H1 (cell line): ENCODE measurements around the gene SUSD1. TPM values are rescaled to one million over a fixed set of nuclear protein-coding genes. Genes with fewer than 3 reads are reported as not detected.

Experiments used
- CTCF ChIA-PET: fragments of 300-600 bp; sonication (Branson Sonifier 250); formaldehyde crosslinking; loops from one replicate; lab custom pipeline; 2021; ENCODE audit not compliant: partially characterized antibody; lab: Charles Lee
- POLR2A ChIA-PET: fragments of 300-600 bp; sonication (Branson Sonifier 250); formaldehyde crosslinking; loops from one replicate; lab custom pipeline; 2021; ENCODE audit warnings: inconsistent platforms; ENCODE audit not compliant: partially characterized antibody; lab: Charles Lee
- DNase-seq, 2 experiments: peaks; one replicate each; pipeline versions ENCODE4 v3.0.0 to v3.0.0-alpha.2; 2010 to 2022; ENCODE audit warnings: low spot score in 2 of 2, low read depth in 1 of 2, mixed read lengths in 1 of 2
- FAIRE-seq: peaks from 2 replicates; lab custom pipeline; 2011; peaks lifted over from hg19 to GRCh38; lab: Jason Lieb, UNC
- H2AFZ ChIP-seq: 2 replicates; pipeline ENCODE4 v1.8.1; 2012; ENCODE audit warnings: low read length, inconsistent platforms
- H2AK5ac ChIP-seq: 2 replicates; pipeline ENCODE4 v1.6.1; 2013; ENCODE audit warnings: low read depth, low read length
- H2BK120ac ChIP-seq: replicated peaks from 2 replicates; pipeline ENCODE3; 2013; ENCODE audit warnings: low read depth, low read length, inconsistent platforms
- H2BK12ac ChIP-seq: 2 replicates; pipeline ENCODE4 v1.6.1; 2013; ENCODE audit warnings: low read depth, low read length
- H2BK15ac ChIP-seq: 2 replicates; pipeline ENCODE4 v1.6.1; 2013; ENCODE audit warnings: low read length
- H2BK20ac ChIP-seq: 2 replicates; pipeline ENCODE4 v1.6.1; 2013; ENCODE audit warnings: low read length
- H2BK5ac ChIP-seq: 2 replicates; pipeline ENCODE4 v1.6.1; 2013; ENCODE audit warnings: low read depth, low read length
- H3K14ac ChIP-seq: 2 replicates; pipeline ENCODE4 v1.6.1; 2013; ENCODE audit warnings: inconsistent platforms; ENCODE audit not compliant: insufficient read length
- H3K18ac ChIP-seq: 2 replicates; pipeline ENCODE4 v1.6.1; 2013; ENCODE audit warnings: low read length; ENCODE audit errors: extremely low read depth
- H3K23ac ChIP-seq: 2 replicates; pipeline ENCODE4 v1.6.1; 2013; ENCODE audit warnings: inconsistent platforms; ENCODE audit not compliant: insufficient read length
- H3K23me2 ChIP-seq: 2 replicates; pipeline ENCODE4 v1.6.1; 2013; ENCODE audit warnings: low read depth, low read length
- H3K27ac ChIP-seq: 2 replicates; pipeline ENCODE4 v1.6.1; 2011; ENCODE audit warnings: low read depth, low read length, inconsistent platforms
- H3K27me3 ChIP-seq, 4 experiments: replicated peaks in 1 of 4; 1 replicate in 1 of 4; 2 replicates in 3 of 4; pipeline versions ENCODE4 v1.6.1 to v1.8.1; 2011 to 2013; ENCODE audit warnings: low read length in 3 of 4, mild to moderate bottlenecking in 3 of 4, inconsistent platforms in 2 of 4, mixed read lengths in 2 of 4, moderate library complexity in 1 of 4; ENCODE audit not compliant: control insufficient read depth in 3 of 4, insufficient read depth in 3 of 4; ENCODE audit errors: extremely low read depth in 1 of 4
- H3K36me3 ChIP-seq, 4 experiments: 2 replicates each; pipeline versions ENCODE4 v1.6.1 to v1.8.1; 2011 to 2013; ENCODE audit warnings: mild to moderate bottlenecking in 4 of 4, low read length in 3 of 4, moderate library complexity in 2 of 4, control low read depth in 1 of 4, inconsistent platforms in 1 of 4; ENCODE audit not compliant: insufficient read depth in 4 of 4, control insufficient read depth in 2 of 4
- H3K4ac ChIP-seq: replicated peaks from 2 replicates; pipeline ENCODE3; 2013; ENCODE audit warnings: low read length, low read depth, mixed read lengths, inconsistent platforms; ENCODE audit not compliant: insufficient read length
- H3K4me1 ChIP-seq, 4 experiments: replicated peaks in 1 of 4; 1 replicate in 1 of 4; 2 replicates in 3 of 4; pipeline versions ENCODE4 v1.6.1 to v1.8.1; 2011 to 2013; ENCODE audit warnings: low read length in 3 of 4, inconsistent platforms in 2 of 4, mixed read lengths in 1 of 4; ENCODE audit not compliant: insufficient read depth in 4 of 4, control insufficient read depth in 3 of 4
- H3K4me2 ChIP-seq, 2 experiments: 2 replicates each; pipeline versions ENCODE4 v1.6.1 to v1.8.1; 2011 to 2013; ENCODE audit warnings: low read depth in 2 of 2, low read length in 2 of 2, control low read depth in 1 of 2, inconsistent platforms in 1 of 2, mild to moderate bottlenecking in 1 of 2; ENCODE audit not compliant: insufficient read depth in 1 of 2
- H3K4me3 ChIP-seq, 4 experiments: fragments of 200-600, 300-600 bp in 1 of 4; sonication (generic), shearing (Covaris generic), sonication (Bioruptor Twin) in 1 of 4; 2 replicates each; pipeline versions ENCODE4 v1.5.1 to v1.8.1; 2011 to 2016; ENCODE audit warnings: low read length in 4 of 4, low read depth in 3 of 4, control low read depth in 2 of 4, inconsistent platforms in 2 of 4, mild to moderate bottlenecking in 2 of 4, mixed read lengths in 1 of 4, moderate library complexity in 1 of 4; ENCODE audit not compliant: insufficient read depth in 2 of 4; ENCODE audit errors: extremely low read depth in 1 of 4
- H3K56ac ChIP-seq: replicated peaks from 2 replicates; pipeline ENCODE3; 2013; ENCODE audit warnings: low read depth, mild to moderate bottlenecking, mixed read lengths, low read length, inconsistent platforms; ENCODE audit not compliant: insufficient read length
- H3K79me1 ChIP-seq: 2 replicates; pipeline ENCODE4 v1.6.1; 2013; ENCODE audit warnings: low read depth, low read length, control low read depth
- H3K79me2 ChIP-seq, 2 experiments: 2 replicates each; pipeline versions ENCODE4 v1.6.1 to v1.8.1; 2012 to 2013; ENCODE audit warnings: low read length in 2 of 2, mild to moderate bottlenecking in 2 of 2, inconsistent platforms in 1 of 2; ENCODE audit not compliant: insufficient read depth in 2 of 2, control insufficient read depth in 1 of 2
- H3K9ac ChIP-seq, 4 experiments: replicated peaks in 1 of 4; 1 replicate in 1 of 4; 2 replicates in 3 of 4; pipeline versions ENCODE4 v1.6.1 to v1.8.1; 2011 to 2013; ENCODE audit warnings: low read depth in 3 of 4, low read length in 3 of 4, control low read depth in 2 of 4, mild to moderate bottlenecking in 2 of 4, moderate library complexity in 2 of 4, inconsistent platforms in 1 of 4; ENCODE audit errors: extremely low read depth in 1 of 4
- H3K9me3 ChIP-seq, 2 experiments: 2 replicates each; pipeline versions ENCODE4 v1.6.1 to v1.8.1; 2012 to 2013; ENCODE audit warnings: mild to moderate bottlenecking in 2 of 2, moderate library complexity in 2 of 2, control low read depth in 1 of 2, inconsistent platforms in 1 of 2, low read depth in 1 of 2, low read length in 1 of 2, mixed read lengths in 1 of 2; ENCODE audit not compliant: insufficient read depth in 2 of 2
- H4K20me1 ChIP-seq, 2 experiments: replicated peaks in 1 of 2; 2 replicates each; pipeline versions ENCODE3 to v1.8.1; 2011 to 2013; ENCODE audit warnings: inconsistent platforms in 2 of 2, low read length in 2 of 2, mild to moderate bottlenecking in 1 of 2; ENCODE audit not compliant: insufficient read depth in 2 of 2, control insufficient read depth in 1 of 2
- H4K5ac ChIP-seq: 2 replicates; pipeline ENCODE4 v1.6.1; 2013; ENCODE audit warnings: low read length, low read depth, mixed read lengths, inconsistent platforms; ENCODE audit not compliant: insufficient read length
- H4K8ac ChIP-seq: 2 replicates; pipeline ENCODE4 v1.8.0; 2013; ENCODE audit warnings: mild to moderate bottlenecking, moderate library complexity, low read length, inconsistent platforms; ENCODE audit not compliant: insufficient read depth; ENCODE audit errors: extremely low read depth
- H4K91ac ChIP-seq: replicated peaks from 2 replicates; pipeline ENCODE3; 2013; ENCODE audit warnings: low read length, mixed read lengths, inconsistent platforms; ENCODE audit not compliant: insufficient read length
- CBX8 ChIP-seq: fragments of 300-800, 300-1000 bp; sonication (generic); IDR thresholded peaks from 2 replicates; pipeline ENCODE4 v1.7.1; 2016; ENCODE audit warnings: low read depth, low read length, borderline replicate concordance
- CTCF ChIP-seq, 3 experiments: IDR thresholded peaks; 1 replicate in 2 of 3; 2 replicates in 1 of 3; pipeline versions ENCODE4 v1.5.1 to v1.6.1; 2011; ENCODE audit warnings: low read length in 3 of 3, mild to moderate bottlenecking in 3 of 3, inconsistent platforms in 2 of 3, low read depth in 1 of 3, moderate library complexity in 1 of 3; ENCODE audit not compliant: insufficient read depth in 1 of 3; ENCODE audit errors: control extremely low read depth in 1 of 3
- KDM5A ChIP-seq: fragments of 200-600 bp; IDR thresholded peaks from 2 replicates; pipeline ENCODE4 v1.7.1; 2012; ENCODE audit warnings: mild to moderate bottlenecking, low read length, inconsistent platforms, mixed read lengths
- POLR2A ChIP-seq, 2 experiments: IDR thresholded peaks; 1 replicate in 1 of 2; 2 replicates in 1 of 2; pipeline ENCODE4 v1.6.1; 2011; ENCODE audit warnings: low read depth in 2 of 2, low read length in 2 of 2, mild to moderate bottlenecking in 2 of 2; ENCODE audit errors: control extremely low read depth in 1 of 2
- RAD21 ChIP-seq, 2 experiments: IDR thresholded peaks in 1 of 2; conservative IDR thresholded peaks in 1 of 2; 2 replicates each; pipeline ENCODE4 v1.6.1; 2011; ENCODE audit warnings: low read depth in 2 of 2, low read length in 2 of 2, improper control_type of control experiment in 1 of 2, inconsistent platforms in 1 of 2, mild to moderate bottlenecking in 1 of 2, moderate library complexity in 1 of 2
- RXRA ChIP-seq: IDR thresholded peaks from 2 replicates; pipeline ENCODE4 v1.6.1; 2011; ENCODE audit warnings: low read depth, mild to moderate bottlenecking, low read length, moderate library complexity; ENCODE audit not compliant: insufficient read depth
- SIRT6 ChIP-seq: IDR thresholded peaks from one replicate; pipeline ENCODE4 v1.7.1; 2012; ENCODE audit warnings: low read length, inconsistent platforms
- SIX5 ChIP-seq: IDR thresholded peaks from 2 replicates; pipeline ENCODE4 v1.6.1; 2011; ENCODE audit warnings: mild to moderate bottlenecking, low read depth, low read length
- SP2 ChIP-seq: IDR thresholded peaks from 2 replicates; pipeline ENCODE4 v1.6.1; 2012; ENCODE audit warnings: mild to moderate bottlenecking, low read length, inconsistent platforms
- YY1 ChIP-seq: IDR thresholded peaks from 2 replicates; pipeline ENCODE4 v1.6.1; 2011; ENCODE audit warnings: low read depth, mild to moderate bottlenecking, low read length
- WGBS, 2 experiments: shearing (Covaris generic) in 1 of 2; methylation state at CpG; one replicate each; pipeline versions ENCODE4 v1.1.6 to v1.1.7; 2013 to 2015; ENCODE audit warnings: low lambda C conversion rate in 2 of 2, mixed read lengths in 2 of 2, inconsistent platforms in 1 of 2, low coverage in 1 of 2, missing lambda C conversion rate in 1 of 2; ENCODE audit not compliant: insufficient replicate concordance in 2 of 2, insufficient coverage in 1 of 2, insufficient read length in 1 of 2; ENCODE audit errors: extremely low coverage in 1 of 2, missing lambda C conversion rate in 1 of 2; 5-methylcytosine and 5-hydroxymethylcytosine counted together
- polyA plus RNA-seq, 7 experiments: library from polyadenylated mRNA; depleted of rRNA in 3 of 7; stranded (reverse) in 5 of 7; unstranded in 2 of 7; fragments of >200 nt in 5 of 7; fragments of 200-250 nt in 2 of 7; gene quantifications; 1 replicate in 5 of 7; 2 replicates in 1 of 7; 4 replicates in 1 of 7; pipeline versions ENCODE4 v1.2.1 to v1.2.3, GENCODE V29; 2011 to 2013; ENCODE audit warnings: missing spikeins in 2 of 7, mixed read lengths in 2 of 7
- total RNA-seq: library from RNA; stranded (reverse); fragmentation: NEBNext Ultra II Directional; extraction: Animal tissue kit (Norgen Biotek cat#: 25700); gene quantifications from 2 replicates; pipeline ENCODE4 v1.2.1, GENCODE V29; 2021

The SUSD1 gene
- total and polyA plus RNA-seq, 2 of the 8 experiments (the other 6 are each of a cell fraction or from before 2014, with no cell fraction given), result 2.8 to 7.2 TPM

- H3K79me1 ChIP-seq, result no peaks in the 10 kb centered on the region
- no peak overlapping the region for H3K23ac ChIP-seq
- no peak for FAIRE-seq
- no peak overlapping the region for H2AFZ ChIP-seq
- H2BK12ac ChIP-seq, result peak overlapping the region; percentile 85
- POLR2A ChIA-PET, result interaction anchor here (0.7 to 1.4 kb wide), 3 partner anchors 20 to 193 kb away, joined by 3 to 4 read pairs (median 3); no protein-coding TSS in a partner anchor
- peaks cover 0 to 17% (median 6%) of the 10 kb centered on the region in 4 experiments; a peak in 5 of 7 replicates for H3K4me1 ChIP-seq
- no peaks in the 10 kb centered on the region for H4K20me1 ChIP-seq
- no peak overlapping the region for H4K91ac ChIP-seq
- no peak overlapping the region for H2BK120ac ChIP-seq
- 88% methylated on average over 18 of the region's 18 CpGs; no CpG with 5 or more reads in 1 of the 2 experiments for WGBS, 2 experiments
- 0 out of 2 replicates have a peak overlapping the region, but pooled peaks have one; percentile 25 for H2AK5ac ChIP-seq
- no peaks in the 10 kb centered on the region for H3K79me2 ChIP-seq
- H3K23me2 ChIP-seq, result peaks cover 10% of the 10 kb centered on the region
- CTCF ChIA-PET, result interaction anchor here (1.0 to 3.7 kb wide), 5 partner anchors 25 to 89 kb away, joined by 3 to 14 read pairs (median 3); no protein-coding TSS in a partner anchor
- no peak overlapping the region for H3K56ac ChIP-seq
- H3K27ac ChIP-seq, result no peak overlapping the region
- DNase-seq, result no peak
- no peaks in the 10 kb centered on the region for H3K36me3 ChIP-seq
- no peak overlapping the region for H4K5ac ChIP-seq
- peak overlapping the region; percentile 83; the same call in 1 of the 2 replicates for H2BK15ac ChIP-seq
- no peak overlapping the region for H3K9ac ChIP-seq
- no peak overlapping the region for H3K4ac ChIP-seq
- H3K9me3 ChIP-seq, result no peaks in the 10 kb centered on the region
- H2BK5ac ChIP-seq, result peak overlapping the region; percentile 27; the same call in 1 of the 2 replicates
- H3K4me3 ChIP-seq, result peak overlapping the region in 1 of 4 experiments; percentile 74; a peak in 2 of 8 replicates
- H3K18ac ChIP-seq, result no peak overlapping the region
- H3K4me2 ChIP-seq, result peak overlapping the region in 1 of 2 experiments; percentile 87; a peak in 1 of 4 replicates
- H3K27me3 ChIP-seq, result peaks cover 0 to 35% (median 17%) of the 10 kb centered on the region in 4 experiments; a peak in 5 of 7 replicates
- no peak overlapping the region for H2BK20ac ChIP-seq
- no peak overlapping the region for H4K8ac ChIP-seq
- H3K14ac ChIP-seq, result no peak overlapping the region
- TF ChIP-seq POLR2A (IDR thresholded peaks at IDR 0.05; ENCODE audit: control extremely low read depth in 1 of 2, low read depth in 2 of 2, low read length in 2 of 2), result no peak
- TF ChIP-seq SP2, result no peak
- TF ChIP-seq CBX8, result no peak
- no peak for TF ChIP-seq RXRA
- TF ChIP-seq RAD21 (IDR thresholded peaks at IDR 0.05 in 1 of 2, conservative IDR thresholded peaks at IDR 0.05 in 1 of 2; ENCODE audit: low read depth in 2 of 2, low read length in 2 of 2), result no peak
- no peak for TF ChIP-seq YY1
- no peak for TF ChIP-seq KDM5A
- TF ChIP-seq SIX5, result no peak
- no peak for TF ChIP-seq CTCF (IDR thresholded peaks at IDR 0.05; ENCODE audit: control extremely low read depth in 1 of 3, insufficient read depth in 1 of 3, low read depth in 1 of 3, low read length in 3 of 3)
- TF ChIP-seq SIRT6, result no peak
Observed at GRCh38 chr9:112173489-112174221, 1.4 kb downstream of the SUSD1 start.
